Regular cardiac myocyte (primary cell): ENCODE data around the gene IMPDH2. TPM values are rescaled to one million over a fixed set of nuclear protein-coding genes. Genes with fewer than 3 reads are reported as not detected.

Source experiments
- total RNA-seq: library from RNA; depleted of rRNA; stranded (reverse); fragments of >200 nt; gene quantifications from 2 replicates; pipeline ENCODE4 v1.2.3, GENCODE V29; 2014

The IMPDH2 gene
- 237 and 343 TPM in 2 replicates for total RNA-seq

GRCh38 chr3:49028673-49029562, at the start of gene IMPDH2:
Gene IMPDH2 (minus strand): TSS chr3:49029398. CDS start chr3:49029350, 48 bp downstream.

DNA sequence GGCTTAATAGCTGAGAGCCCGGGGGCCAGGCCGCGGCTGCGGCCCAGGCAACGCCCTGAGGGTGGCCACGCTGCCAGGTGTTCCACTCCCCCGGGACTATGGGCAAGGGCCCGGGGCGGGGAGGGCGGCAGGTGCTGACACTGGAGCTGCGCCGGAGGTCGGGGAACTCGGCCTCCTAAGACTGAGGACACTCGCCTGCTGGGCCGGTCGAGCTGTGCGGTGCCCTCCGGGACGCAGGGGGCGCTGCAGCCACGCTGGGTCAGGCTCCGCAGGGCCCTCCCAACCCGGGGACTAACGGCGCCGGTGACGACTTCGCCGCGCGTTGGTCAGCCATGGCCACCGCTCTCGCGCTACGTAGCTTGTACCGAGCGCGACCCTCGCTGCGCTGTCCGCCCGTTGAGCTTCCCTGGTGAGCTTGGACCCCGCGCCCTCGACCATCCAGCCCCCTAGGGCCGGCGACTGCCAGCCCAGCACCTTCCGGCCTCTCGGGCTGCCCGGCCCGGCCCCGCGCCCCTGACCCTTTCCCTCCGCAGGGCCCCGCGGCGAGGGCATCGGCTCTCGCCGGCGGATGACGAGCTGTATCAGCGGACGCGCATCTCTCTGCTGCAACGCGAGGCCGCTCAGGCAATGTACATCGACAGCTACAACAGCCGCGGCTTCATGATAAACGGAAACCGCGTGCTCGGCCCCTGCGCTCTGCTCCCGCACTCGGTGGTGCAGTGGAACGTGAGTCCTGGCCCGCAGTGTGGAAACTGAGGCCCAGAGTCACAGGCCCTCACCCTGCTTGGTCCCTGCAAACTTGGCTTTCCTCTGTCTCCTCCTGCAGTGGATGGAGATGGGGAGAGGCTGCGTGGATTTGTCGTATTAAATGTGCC, 7.1 kb downstream of the IMPDH2 start, which contains the start of gene NDUFAF3:
TSS of gene NDUFAF3 (plus strand) at position 309 of the 875 bp plus-strand sequence. CDS start at position 333, 24 bp downstream.

GRCh38 chr3:49017971-49018706, 11.1 kb downstream of the IMPDH2 start, which contains the start of gene DALRD3:
Gene DALRD3 (minus strand): TSS chr3:49018580. CDS start chr3:49018564, 16 bp downstream.

DNA sequence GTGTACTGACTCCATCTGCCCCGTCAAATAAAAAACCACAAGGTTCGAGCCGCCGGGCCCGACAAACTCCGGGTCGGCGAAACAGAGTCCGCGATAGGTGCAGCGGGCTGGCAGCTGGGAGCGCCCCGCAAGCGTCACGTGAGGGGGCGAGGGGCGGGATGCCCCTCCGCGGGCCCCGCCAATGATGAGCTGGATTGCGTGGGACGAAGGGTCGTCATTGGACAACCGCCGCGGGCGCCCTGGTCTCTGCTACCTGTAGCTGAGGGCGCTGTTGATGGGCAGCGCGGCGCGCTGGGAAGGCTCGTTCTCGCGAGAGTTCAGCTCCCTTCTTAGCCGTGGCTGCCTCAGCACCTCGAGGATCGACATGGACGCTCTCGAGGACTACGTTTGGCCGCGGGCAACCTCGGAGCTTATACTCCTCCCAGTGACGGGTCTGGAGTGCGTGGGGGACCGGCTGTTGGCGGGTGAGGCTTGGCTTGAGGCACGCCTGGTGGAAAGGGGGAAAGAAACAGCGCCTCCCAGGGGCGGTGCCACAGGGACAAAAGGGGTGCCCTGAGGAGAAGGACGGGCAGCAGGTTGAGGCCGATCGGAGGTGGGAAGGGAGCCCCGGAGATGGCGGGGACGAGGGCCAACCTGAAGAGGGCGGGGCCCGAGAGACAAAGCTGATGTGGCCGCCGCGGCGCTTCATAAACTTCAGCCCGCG, 22.0 kb downstream of the IMPDH2 start, which contains the start of gene WDR6:
TSS of gene WDR6 (plus strand) at position 324 of the 703 bp plus-strand sequence. CDS start at position 365, 41 bp downstream.

GRCh38 chr3:48989796-48990635, 39.2 kb downstream of the IMPDH2 start, which contains the start of gene P4HTM:
Gene P4HTM (plus strand): TSS chr3:48990241. CDS start chr3:48990257, 16 bp downstream.

Other genes starting within 250 kb of the IMPDH2 start
- gene PRKAR2A, start 181.5 kb downstream of the IMPDH2 start, total RNA-seq = 22.3 and 53.7 TPM in 2 replicates
- 34.3 and 35.2 TPM in 2 replicates for gene SLC25A20, start 130.5 kb downstream of the IMPDH2 start, total RNA-seq
- gene ARIH2, start 110.6 kb downstream of the IMPDH2 start, total RNA-seq = 73.9 and 76.5 TPM in 2 replicates
- gene P4HTM, start 39.2 kb downstream of the IMPDH2 start, total RNA-seq = 22.4 and 45.7 TPM in 2 replicates
- 36.4 and 62.3 TPM in 2 replicates for gene WDR6, start 22.0 kb downstream of the IMPDH2 start, total RNA-seq
- gene DALRD3, start 10.8 kb downstream of the IMPDH2 start, total RNA-seq = 39.2 and 42.0 TPM in 2 replicates
- gene NDUFAF3, start 7.3 kb downstream of the IMPDH2 start, total RNA-seq = 60.6 and 75.3 TPM in 2 replicates
- 69.4 and 191 TPM in 2 replicates for gene QRICH1, start 64.7 kb upstream of the IMPDH2 start, total RNA-seq
- 264 and 270 TPM in 2 replicates for gene QARS1, start 75.4 kb upstream of the IMPDH2 start, total RNA-seq
- gene USP19, start 91.4 kb upstream of the IMPDH2 start, total RNA-seq = 42.8 and 47.7 TPM in 2 replicates
- 360 and 613 TPM in 2 replicates for gene LAMB2, start 103.7 kb upstream of the IMPDH2 start, total RNA-seq
- gene CCDC71, start 136.9 kb upstream of the IMPDH2 start, total RNA-seq = 14.9 and 23.0 TPM in 2 replicates
- 22.6 and 24.2 TPM in 2 replicates for gene KLHDC8B, start 142.2 kb upstream of the IMPDH2 start, total RNA-seq
- gene C3orf62, start 247.8 kb upstream of the IMPDH2 start, total RNA-seq = 0.28 and 0.96 TPM in 2 replicates